Hematopoietic multipotent progenitor cell treated with erythropoietin and hydrocortisone succinate and interleukin-3 and kit ligand, for 8 days (in vitro differentiated cells): Measurements from ENCODE around the gene PLXNA4.

Source experiments
- DNase-seq: peaks from one replicate; pipeline ENCODE4 v3.0.0-alpha.2; 2015

PLXNA4 gene

DNA sequence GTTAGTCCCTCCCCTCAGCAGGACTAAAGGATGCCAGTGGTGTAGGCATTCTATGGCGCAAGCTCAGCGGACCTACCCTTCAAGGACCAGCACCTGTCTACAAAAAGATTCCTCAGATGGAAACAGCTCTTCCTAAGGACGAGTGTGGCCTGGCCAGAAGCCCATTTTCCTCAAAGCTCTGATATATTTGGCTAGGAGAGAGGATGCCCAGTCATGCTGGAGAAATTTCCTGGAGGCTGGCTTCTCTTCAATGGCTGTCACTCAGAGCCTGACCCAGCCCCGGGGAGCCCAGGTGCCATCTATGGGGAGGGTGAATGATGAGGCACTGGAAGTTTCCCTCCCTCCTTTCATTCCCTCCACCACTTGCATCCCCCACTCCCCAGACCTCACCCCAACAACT, 111.5 kb downstream of the PLXNA4 start:
- no peak for DNase-seq

DNA sequence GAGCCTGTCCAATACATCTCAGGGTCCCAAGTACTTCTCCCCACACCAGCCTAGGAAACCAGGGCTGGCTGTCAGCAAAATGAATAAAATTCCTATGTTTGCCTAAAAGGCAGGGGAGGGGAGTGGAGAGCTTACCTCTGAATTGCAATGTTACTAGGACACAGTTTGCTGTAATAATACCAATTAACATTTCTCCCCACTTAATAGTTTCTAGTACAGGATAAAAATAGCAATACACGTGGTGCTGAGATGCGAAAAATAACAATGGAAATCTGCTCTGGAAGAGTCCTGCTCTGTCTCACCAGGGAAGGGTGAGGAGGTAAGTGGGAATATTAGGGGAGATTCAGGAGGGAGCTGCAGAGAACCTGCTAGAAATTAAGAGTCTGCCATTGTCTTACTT, 112.3 kb downstream of the PLXNA4 start:
- no peak for DNase-seq

DNA sequence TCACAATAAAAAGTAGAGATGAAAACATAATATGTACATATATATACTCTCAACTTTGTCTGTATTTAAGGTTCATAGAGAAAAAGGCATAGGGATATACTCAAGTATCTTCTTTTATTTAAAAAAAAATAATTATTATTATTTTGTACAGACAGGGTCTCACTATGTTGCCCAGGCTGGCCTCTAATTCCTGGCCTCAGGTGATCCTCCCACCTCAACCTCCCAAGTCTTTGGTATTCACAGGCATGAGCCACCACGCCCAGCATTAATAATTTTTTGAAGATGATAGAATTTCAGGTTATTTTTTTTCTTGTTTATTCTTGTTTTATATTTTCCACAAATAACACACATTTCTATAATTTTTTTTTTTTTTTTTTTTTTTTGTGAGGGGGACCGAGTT, 113.8 kb downstream of the PLXNA4 start:
- DNase-seq = no peak

DNA sequence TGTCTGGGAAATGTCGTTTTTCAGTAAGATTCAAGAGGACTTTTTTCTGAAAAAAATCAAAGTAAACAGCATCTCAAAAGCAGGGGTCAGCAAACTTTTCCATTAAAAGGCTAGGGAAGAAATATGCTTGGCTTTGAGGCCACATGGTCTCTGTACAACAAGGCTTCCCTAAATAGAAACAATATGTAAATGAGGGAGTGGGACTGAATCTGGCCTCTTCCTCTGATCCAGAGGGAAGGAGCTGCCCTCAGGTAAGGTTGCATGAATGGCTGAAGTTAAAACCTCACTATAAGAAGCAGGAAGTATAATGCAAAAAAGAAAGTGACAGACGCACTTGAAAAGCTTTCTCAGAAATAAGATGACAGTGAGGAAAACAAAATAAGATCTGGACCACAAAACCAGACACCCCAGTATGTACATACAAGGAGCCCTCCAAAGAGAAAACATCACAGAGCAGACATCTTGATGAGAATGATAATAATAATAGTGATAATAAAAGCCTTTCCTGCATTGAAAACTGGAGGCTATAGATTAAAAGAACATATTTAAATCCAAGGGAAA, 115.2 kb downstream of the PLXNA4 start:
- DNase-seq = no peak

- DNase-seq = no peak
Observed at GRCh38 chr7:132458729-132459128, 117.5 kb downstream of the PLXNA4 start.

- DNase-seq = no peak
Observed at GRCh38 chr7:132457658-132458057, 118.6 kb downstream of the PLXNA4 start.

GRCh38 chr7:132456418-132456817, 119.9 kb downstream of the PLXNA4 start:
- peak; percentile 94 for DNase-seq

DNA sequence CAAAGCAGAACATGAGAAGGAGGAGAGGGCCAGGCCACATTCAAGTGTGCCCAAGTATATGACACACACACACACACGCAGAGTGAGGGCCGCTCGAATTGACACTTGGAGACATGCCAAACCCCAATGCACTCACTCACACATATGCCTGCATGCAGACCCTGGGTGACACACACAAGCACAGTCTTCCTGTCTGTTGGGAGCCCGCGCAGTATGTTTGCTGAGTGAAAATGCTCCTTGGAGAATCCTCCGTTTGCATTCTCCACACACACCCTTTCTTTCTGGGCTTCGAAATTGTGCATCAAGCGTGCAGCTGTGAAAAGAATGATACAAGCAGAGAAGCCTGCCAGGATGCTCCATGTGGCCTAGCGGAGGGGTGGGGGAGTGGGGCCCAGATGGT, 120.9 kb downstream of the PLXNA4 start:
- DNase-seq = peak; percentile 23

- DNase-seq = no peak
Observed at GRCh38 chr7:132453826-132454225, 122.4 kb downstream of the PLXNA4 start.

GRCh38 chr7:132451161-132451560, 125.1 kb downstream of the PLXNA4 start:
- DNase-seq = no peak

DNA sequence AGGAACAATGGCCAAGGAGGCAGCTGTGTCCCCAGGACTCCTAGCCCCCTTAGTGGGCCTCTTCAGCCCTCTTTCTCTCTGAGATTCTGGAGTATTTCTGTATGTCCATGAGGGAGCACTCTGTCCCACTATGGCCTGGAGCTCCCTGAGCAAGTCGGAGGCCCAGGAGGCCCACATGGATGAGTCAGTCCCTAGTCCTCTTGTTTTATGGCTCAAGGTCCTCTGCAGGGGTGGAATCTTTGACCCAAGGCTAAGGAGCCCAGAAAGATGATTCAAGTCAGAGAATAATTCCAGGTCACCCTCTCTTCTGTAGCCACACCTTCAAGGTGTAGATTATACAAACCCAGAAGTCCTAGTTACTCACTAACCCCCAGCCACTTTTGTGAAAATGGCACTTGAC, 125.6 kb downstream of the PLXNA4 start:
- DNase-seq = no peak

DNA sequence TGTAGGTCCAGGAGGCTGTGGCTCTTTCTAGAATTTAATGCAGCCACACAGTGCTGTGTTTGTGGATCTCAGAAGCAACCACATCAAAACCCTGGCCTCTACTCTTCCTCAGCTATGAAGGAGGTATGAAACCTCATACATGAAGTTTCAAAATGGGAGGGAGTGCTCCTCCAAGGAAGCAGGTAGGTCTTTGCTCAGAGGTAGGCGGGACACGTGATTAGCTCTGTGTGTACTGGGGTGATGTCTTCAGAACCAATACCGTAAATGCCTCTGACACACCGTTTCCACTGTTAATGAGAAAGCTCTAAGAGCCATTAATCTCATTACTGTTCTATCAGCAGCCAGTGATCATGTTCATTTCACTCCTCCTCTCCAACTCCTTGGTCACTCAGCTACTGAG, 126.1 kb downstream of the PLXNA4 start:
- no peak for DNase-seq

GRCh38 chr7:132446666-132447278, 129.5 kb downstream of the PLXNA4 start:
- DNase-seq = no peak

- DNase-seq = no peak
Observed at GRCh38 chr7:132446260-132446659, 130.0 kb downstream of the PLXNA4 start.

DNA sequence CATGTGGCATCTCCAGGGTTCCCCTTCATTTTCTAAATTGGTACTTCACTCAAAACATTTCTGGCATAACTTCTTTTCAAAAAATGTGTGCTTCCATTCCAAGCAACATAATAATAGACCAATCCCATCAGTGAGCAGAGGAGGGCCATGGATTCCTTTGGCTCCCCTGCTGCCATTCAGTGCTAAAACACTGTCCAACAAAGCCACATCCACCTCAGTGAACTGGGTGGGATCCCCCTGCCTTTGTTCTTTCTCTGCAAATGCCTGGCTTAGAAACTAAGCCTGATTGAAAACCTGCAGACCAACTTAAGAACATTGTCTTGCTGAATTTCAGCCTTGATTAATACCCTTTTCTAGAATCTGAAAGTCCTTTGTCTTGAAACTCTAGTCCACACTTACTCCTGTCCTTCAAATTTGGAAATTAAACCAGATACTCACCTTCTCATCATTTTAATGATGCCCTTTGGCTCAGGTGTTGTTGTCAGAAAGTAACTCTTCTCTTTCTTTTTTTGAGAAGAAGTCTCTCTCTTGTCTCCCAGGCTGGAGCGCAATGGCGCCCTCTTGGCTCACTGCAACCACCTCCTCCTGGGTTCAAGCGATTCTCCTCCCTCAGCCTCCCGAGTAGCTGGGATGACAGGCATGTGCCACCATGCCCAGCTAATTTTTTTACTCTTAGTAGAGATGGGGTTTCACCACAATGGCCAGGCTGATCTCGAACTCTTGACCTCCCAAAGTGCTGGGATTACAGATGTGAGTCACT, 132.3 kb downstream of the PLXNA4 start:
- DNase-seq = no peak

DNA sequence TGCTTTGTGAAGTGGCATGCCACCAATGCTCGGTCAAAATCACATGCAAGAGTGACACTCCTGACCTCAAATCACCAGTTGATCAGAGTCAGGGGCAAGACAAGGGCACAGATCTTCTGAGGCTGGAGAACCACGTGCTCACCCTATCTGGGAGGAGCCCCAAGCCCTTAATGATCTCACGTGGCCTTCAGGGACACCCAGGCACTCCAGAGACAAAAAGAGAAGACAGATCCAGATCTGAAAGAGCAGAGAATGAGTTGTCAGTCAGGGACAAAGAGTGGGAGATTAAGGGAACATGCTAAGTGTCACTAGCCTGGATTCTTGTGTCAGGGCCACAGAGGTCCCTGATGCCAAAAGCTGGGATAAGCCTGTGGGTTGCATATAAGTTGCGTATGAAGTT, 134.3 kb downstream of the PLXNA4 start:
- DNase-seq = peak; percentile 28

GRCh38 chr7:132440151-132440550, 136.1 kb downstream of the PLXNA4 start:
- DNase-seq = no peak

DNA sequence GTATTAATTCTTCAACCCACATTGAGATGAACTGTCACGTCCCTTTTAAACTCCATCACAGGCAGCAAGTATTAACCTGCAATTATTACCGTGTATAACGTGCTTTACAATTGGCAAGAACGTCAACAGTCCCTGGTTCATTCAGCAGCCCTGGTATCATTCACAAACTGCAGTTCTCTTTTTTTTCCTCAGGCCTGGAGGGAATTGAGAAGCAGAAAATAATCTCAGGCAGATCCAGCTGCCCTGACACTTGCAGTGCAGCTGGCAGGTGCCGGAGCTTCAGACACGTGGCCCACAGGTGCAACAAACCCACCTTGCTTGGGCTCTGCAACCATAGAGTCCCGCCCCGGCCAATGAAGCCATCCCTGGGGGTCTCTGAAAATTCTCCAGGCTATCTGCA, 137.3 kb downstream of the PLXNA4 start:
- no peak for DNase-seq

- peak; percentile 3 for DNase-seq
Observed at GRCh38 chr7:132437730-132438129, 138.5 kb downstream of the PLXNA4 start.

DNA sequence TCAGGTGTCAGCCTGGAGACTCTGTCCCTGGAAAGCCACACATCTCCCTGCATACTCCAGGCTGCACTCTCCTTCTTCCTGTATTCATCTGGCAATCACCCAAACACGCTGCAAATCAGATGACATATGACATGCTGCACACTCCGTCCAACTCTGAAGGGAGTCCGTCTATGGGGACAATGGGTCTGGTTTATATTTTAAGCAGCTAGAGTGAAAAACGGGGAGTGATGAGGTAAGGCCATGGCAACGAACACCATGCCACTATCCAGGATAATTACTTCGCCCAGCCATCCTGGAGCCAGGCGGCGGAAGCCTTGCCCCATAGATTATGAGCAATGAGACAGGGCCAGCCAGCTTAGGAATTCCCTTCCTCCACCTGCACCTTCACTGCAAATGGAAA, 140.1 kb downstream of the PLXNA4 start:
- DNase-seq = no peak

DNA sequence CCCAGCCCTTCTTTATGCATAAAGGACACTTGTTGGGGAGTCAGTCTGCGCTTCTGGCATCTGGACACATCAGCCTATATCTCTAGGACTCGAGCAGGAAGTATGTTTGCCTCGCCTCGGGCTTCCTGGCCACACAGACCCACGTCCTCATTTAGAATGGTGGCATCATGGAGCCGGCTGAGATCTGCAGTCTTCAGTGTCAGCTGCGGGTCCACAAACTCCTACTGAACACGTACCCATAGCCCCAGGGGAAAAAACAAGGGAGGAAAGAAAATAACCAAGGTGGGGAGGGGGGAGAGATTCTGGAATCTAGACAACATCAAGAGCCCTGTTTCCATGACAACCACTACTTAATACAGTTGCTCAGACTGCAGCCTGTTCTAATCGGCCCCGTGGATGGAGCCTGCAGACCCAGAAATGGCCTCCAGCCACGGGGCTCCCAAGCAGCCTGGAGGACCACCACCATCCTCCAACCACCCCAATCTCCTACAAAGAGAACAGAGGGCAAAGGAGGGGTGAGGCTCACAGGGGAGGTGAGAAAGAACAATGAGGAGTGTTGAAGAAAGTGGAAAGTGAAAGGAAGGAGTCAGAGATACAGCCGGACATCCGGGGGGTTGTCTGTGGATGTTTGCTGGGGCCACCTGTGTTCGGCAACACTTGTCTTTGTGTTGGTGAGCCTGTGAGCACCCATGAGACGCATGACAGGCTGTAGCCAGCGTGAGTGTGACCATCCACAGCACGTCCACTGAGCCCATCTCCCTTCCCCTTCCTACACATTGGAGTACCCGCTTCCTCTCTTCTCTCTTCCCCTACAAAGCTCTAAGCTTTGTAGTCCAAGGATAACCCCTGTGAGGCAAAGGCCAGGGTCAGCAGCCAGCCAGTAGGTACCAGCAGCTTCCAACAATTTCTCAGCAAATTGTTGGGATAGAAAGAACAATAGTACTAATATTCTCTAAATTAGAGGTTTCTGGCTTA, 141.0 kb downstream of the PLXNA4 start:
- no peak for DNase-seq

DNA sequence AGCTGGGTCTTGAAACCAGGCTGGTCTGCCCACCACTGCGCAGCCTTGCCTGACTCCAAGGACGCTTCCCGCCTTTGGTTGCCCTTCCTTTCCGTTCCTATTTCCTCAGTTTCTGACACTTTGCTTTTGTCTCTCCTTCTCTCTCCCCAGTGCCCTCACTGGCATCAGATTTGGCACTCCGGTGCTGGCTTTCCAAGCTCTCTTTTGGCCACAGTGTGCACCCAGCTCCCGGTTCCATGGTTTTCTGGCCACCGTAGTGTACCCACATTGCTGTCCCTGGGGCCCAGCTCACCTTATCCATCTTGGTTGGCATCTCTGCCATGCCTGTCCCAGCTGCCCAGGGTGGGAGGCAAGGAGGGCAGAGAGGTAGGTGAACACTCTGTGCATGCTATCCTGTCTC, 142.2 kb downstream of the PLXNA4 start:
- DNase-seq = no peak

- peak; percentile 27 for DNase-seq
Observed at GRCh38 chr7:132433301-132433700, 143.0 kb downstream of the PLXNA4 start.
